Osteocyte (in vitro differentiated cells): ENCODE results near the gene LRRC1. TPM values are rescaled to one million over a fixed set of nuclear protein-coding genes. Genes with fewer than 3 reads are reported as not detected.

Source experiments
- DNase-seq: peaks from one replicate; pipeline ENCODE4 v3.0.0; 2021; ENCODE audit warnings: mixed read lengths; ENCODE audit not compliant: unreplicated experiment; ENCODE audit errors: extremely low spot score
- H3K27ac Mint-ChIP-seq: one replicate; pipeline ENCODE4 v1.8.0; 2021; ENCODE audit warnings: mild to moderate bottlenecking, mixed read lengths; ENCODE audit not compliant: unreplicated experiment
- H3K27me3 Mint-ChIP-seq: one replicate; pipeline ENCODE4 v1.8.0; 2021; ENCODE audit warnings: mixed read lengths; ENCODE audit not compliant: unreplicated experiment
- H3K36me3 Mint-ChIP-seq: one replicate; pipeline ENCODE4 v1.8.0; 2021; ENCODE audit warnings: mixed read lengths; ENCODE audit not compliant: unreplicated experiment
- H3K4me1 Mint-ChIP-seq: one replicate; pipeline ENCODE4 v1.8.0; 2021; ENCODE audit warnings: mixed read lengths; ENCODE audit not compliant: unreplicated experiment
- H3K4me3 Mint-ChIP-seq: one replicate; pipeline ENCODE4 v1.8.0; 2021; ENCODE audit warnings: mild to moderate bottlenecking, moderate library complexity, mixed read lengths; ENCODE audit not compliant: unreplicated experiment
- H3K9me3 Mint-ChIP-seq: one replicate; pipeline ENCODE4 v1.8.0; 2021; ENCODE audit warnings: mixed read lengths; ENCODE audit not compliant: unreplicated experiment
- total RNA-seq: library from RNA; stranded (reverse); gene quantifications from 2 replicates; pipeline ENCODE4 v1.2.1, GENCODE V29; 2021
- TF ChIP-seq, protein P1 (sequence below): fragments of 200-600 bp; sonication (generic); IDR thresholded peaks from 2 replicates; pipeline ENCODE4 v1.5.0; 2021; ENCODE audit warnings: antibody characterized with exemption, mild to moderate bottlenecking, moderate library complexity

The LRRC1 gene
- total RNA-seq, 1 donor from 2014 or later: 7.4 TPM

DNA sequence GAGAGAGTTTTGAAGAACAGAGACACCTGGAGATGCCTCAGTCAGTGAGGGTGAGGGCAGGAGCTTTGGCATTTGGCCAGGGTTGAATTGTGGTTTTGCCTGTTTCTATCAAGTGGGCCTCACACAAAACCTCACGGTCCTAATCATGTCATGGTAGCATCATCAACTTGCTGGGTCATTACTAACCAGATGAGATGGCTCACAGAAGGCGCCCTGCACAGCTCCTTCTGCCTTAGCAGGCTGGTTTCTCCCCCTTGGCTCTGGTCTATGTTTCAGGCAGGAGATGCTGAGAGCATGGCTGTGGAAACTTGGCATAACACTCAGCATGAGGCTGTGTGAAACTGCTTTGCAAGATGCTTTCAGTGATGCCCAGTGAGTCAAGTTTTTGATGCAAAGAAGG, 99.3 kb downstream of the LRRC1 start:
- Mint-ChIP-seq H3K4me3 (no peak overlapping the region), H3K4me1 (peaks cover 27% of the 10 kb centered on the region), H3K27me3 (no peaks in the 10 kb centered on the region), H3K9me3 (no peaks in the 10 kb centered on the region), H3K36me3 (peaks cover 7% of the 10 kb centered on the region), H3K27ac (no peak overlapping the region)
- no peak for DNase-seq
- TF ChIP-seq, protein P1, sequence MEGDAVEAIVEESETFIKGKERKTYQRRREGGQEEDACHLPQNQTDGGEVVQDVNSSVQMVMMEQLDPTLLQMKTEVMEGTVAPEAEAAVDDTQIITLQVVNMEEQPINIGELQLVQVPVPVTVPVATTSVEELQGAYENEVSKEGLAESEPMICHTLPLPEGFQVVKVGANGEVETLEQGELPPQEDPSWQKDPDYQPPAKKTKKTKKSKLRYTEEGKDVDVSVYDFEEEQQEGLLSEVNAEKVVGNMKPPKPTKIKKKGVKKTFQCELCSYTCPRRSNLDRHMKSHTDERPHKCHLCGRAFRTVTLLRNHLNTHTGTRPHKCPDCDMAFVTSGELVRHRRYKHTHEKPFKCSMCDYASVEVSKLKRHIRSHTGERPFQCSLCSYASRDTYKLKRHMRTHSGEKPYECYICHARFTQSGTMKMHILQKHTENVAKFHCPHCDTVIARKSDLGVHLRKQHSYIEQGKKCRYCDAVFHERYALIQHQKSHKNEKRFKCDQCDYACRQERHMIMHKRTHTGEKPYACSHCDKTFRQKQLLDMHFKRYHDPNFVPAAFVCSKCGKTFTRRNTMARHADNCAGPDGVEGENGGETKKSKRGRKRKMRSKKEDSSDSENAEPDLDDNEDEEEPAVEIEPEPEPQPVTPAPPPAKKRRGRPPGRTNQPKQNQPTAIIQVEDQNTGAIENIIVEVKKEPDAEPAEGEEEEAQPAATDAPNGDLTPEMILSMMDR: no peak

DNA sequence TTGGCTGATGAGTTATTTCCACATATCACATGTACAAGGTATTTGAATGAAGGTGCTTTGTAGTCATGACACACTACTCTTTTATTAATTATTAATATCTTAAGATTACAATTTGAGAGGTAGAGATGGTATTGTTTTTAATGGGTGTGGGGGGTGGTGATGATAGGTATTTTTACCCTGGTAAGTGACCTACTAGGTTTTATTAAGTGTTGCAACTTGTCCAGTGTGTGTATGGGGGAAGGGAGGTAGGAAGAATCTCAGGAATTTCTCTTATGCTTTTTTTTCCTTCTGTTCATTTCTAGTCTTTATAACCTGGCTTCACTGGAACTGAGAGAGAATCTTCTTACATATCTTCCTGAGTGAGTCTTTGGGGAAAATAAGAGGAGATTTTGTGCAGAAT, 101.4 kb downstream of the LRRC1 start:
- Mint-ChIP-seq H3K9me3 (no peaks in the 10 kb centered on the region), H3K27ac (peak overlapping the region; percentile 56), H3K4me1 (peaks cover 24% of the 10 kb centered on the region), H3K27me3 (no peaks in the 10 kb centered on the region), H3K4me3 (no peak overlapping the region), H3K36me3 (peaks cover 16% of the 10 kb centered on the region)
- TF ChIP-seq, protein P1: no peak
- no peak for DNase-seq

DNA sequence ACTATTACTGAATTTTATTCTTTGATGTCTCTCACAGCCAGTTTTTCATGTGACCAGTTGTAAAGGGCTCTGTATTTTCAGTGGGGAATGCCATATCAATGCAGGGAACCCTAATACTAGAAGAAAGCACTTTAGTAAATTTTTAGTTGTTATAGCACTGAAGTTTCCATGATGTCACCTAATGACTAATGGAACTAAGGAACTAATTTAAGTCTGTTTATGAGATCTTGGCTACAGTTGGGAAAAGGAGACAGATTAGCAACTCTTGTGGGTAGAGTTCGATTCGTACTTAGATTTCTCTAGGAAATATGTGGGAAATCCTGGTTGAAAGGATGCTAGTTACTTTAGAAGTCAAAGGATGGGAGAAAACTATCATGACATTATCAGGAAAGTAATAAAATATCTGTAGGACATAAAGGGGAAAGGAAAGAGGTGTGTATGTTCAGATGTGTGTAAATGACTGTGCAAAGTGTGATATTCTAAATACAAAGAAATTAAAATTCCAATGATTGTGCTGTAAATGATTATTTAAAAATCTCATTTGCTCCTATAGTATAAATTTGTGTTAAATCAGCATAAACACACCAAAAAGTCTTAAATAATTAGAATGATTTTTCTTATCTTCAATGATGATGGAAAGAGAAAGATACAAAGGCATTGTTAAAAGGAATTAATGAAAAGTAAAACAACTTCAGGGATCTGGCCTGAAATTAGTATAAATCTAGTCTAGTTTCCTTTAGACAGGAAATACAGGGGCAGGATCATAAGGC, 103.4 kb downstream of the LRRC1 start:
- peaks cover 19% of the 10 kb centered on the region for H3K36me3 Mint-ChIP-seq
- TF ChIP-seq, protein P1: no peak
- no peak overlapping the region for H3K4me3 Mint-ChIP-seq
- H3K4me1 Mint-ChIP-seq: peaks cover 24% of the 10 kb centered on the region
- no peaks in the 10 kb centered on the region for H3K27me3 Mint-ChIP-seq
- no peaks in the 10 kb centered on the region for H3K9me3 Mint-ChIP-seq
- no peak overlapping the region for H3K27ac Mint-ChIP-seq
- no peak for DNase-seq

DNA sequence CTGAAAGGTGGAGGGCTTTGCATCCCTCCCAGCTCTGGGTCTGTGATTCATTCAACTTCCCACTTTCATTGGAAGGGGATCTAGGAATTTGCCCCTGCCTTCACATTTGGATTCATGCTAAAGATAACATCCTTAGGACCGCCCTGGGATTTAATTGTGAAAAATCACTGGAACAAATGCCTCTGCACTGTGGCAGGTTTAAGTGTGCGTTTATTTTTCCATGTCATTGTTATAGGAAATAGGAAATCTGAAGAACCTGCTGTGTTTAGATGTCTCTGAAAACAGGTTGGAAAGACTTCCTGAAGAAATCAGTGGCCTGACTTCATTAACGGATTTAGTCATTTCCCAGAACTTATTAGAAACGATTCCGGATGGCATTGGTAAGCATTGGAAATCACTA, 104.7 kb downstream of the LRRC1 start:
- Mint-ChIP-seq H3K27me3 (no peaks in the 10 kb centered on the region), H3K4me3 (no peak overlapping the region), H3K36me3 (peaks cover 23% of the 10 kb centered on the region), H3K4me1 (peaks cover 19% of the 10 kb centered on the region), H3K9me3 (no peaks in the 10 kb centered on the region), H3K27ac (no peak overlapping the region)
- no peak for DNase-seq
- TF ChIP-seq, protein P1: no peak

DNA sequence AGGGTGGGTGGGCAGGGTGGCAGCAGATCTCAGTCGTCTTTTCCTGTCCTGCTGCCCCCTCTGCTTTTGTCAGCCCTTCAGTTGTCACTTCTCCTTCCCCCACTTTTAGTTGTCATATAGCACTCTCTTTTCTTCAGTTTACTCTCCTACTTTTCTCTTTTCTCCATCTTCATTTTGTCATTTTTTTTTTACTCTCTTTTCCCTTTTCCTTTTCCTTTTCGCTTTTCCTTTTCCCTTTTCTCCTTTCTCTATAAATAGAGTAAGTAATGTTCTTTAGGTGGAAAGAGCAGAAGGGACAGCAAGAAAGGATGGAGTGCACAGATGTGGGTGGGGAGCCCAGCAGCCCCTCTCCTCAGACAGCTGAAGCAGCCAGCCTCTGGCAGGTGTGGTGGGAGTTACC, 108.6 kb downstream of the LRRC1 start:
- Mint-ChIP-seq H3K27ac (no peak overlapping the region), H3K4me3 (no peak overlapping the region), H3K4me1 (no peaks in the 10 kb centered on the region), H3K27me3 (no peaks in the 10 kb centered on the region), H3K9me3 (no peaks in the 10 kb centered on the region), H3K36me3 (peaks cover 33% of the 10 kb centered on the region)
- TF ChIP-seq, protein P1: no peak
- no peak for DNase-seq
